ENCODE measurements around the gene PSME4. TPM values are rescaled to one million over a fixed set of nuclear protein-coding genes. Genes with fewer than 3 reads are reported as not detected.
"Not testable (repeated sequence)": the region's sequence is repeated elsewhere in the genome, so short reads cannot be mapped to it uniquely, and the experiment has no call there.

PSME4 gene
- total RNA-seq, 2 donors from 2014 or later = 37.8 to 73.1 TPM

DNA sequence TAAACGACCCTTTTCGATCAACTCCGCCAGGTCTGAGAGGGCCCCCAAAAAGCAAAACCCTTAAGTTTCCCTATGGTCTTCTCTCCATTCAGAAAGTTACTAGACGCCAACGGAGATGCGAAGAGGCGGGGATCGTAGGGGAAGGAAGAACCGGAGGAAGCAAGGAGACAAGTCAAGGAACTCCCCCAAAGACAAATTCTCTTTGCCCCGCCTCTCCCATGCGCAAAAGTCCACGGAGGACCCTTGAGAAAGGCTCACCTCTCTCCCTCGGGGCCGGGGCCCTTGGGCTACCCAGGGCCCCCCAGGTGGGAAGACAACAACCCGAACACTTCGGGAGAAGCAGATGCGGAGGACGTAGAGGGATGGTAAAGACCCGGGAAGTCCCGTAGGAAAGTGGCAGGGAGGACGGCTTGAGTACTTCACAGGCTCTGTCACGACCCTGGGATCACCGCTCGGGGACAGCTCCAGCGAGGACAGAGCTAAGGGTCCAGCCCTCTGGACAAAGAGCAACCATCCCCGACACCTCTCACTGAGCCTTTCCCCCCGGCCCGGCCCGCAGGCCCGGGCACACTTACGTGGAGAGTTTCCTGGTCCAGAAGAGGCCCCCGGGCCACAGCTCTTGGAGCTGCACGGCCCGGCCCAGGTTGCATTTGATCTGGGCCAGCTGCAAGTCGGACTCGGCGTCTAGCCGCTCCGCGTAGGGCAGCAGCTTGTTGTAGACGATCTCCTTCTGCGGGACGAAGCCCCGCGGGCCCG lies 647 bp downstream of the PSME4 start:
- intact Hi-C loops (cut with DNase I) = loop anchor here in 1 of 2 donors (2.0 to 10.0 kb wide), 2 partner anchors 73 to 115 kb away; no protein-coding TSS in a partner anchor
- peak; percentile 35 to 62 for ATAC-seq
- DNase-seq = peak; percentile 43

- intact Hi-C loops (cut with DNase I) = loop anchor here in 1 of 2 donors (10.0 kb wide), 1 partner anchor 115 kb away; no protein-coding TSS in a partner anchor
- ATAC-seq = peak in 1 of 2 donors; percentile 27
- no peak for DNase-seq
Measured at GRCh38 chr2:53969285-53969967, 1.4 kb downstream of the PSME4 start.

- ATAC-seq = no peak
- intact Hi-C loops (cut with DNase I) = loop anchor here in 1 of 2 donors (10.0 kb wide), 1 partner anchor 120 kb away; no protein-coding TSS in a partner anchor
- no peak for DNase-seq
Measured at GRCh38 chr2:53964987-53965687, 5.7 kb downstream of the PSME4 start.

GRCh38 chr2:53964257-53964952 lies 6.4 kb downstream of the PSME4 start:
- intact Hi-C loops (cut with DNase I) = loop anchor here in 1 of 2 donors (10.0 kb wide), 1 partner anchor 120 kb away; no protein-coding TSS in a partner anchor
- ATAC-seq (no peak), DNase-seq (no peak)

GRCh38 chr2:53961478-53962216 lies 9.1 kb downstream of the PSME4 start:
- peak in 1 of 2 donors; percentile 36 for ATAC-seq
- intact Hi-C loops (cut with DNase I) = loop anchor here in 1 of 2 donors (10.0 kb wide), 1 partner anchor 123 kb away; no protein-coding TSS in a partner anchor
- not testable (repeated sequence) for DNase-seq

DNA sequence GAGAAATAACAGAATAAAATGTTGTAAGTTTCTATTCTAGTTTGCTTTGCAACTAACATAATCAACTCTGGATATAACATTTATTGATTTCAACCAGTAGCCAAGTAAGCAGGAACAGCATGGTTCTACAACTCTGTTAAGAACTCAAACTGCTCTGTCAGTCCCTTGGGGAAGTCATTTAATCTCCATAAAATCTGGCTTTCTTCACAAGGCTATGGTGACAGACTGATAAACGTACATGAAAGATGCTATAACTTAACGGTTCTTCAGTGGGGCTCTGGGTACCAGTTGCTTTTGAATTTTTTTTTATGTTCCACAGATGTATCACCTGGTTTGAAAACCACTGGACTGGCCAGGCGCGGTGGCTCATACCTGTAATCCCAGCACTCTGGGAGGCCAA lies 10.3 kb downstream of the PSME4 start:
- no peak for ATAC-seq
- intact Hi-C loops (cut with DNase I) = loop anchor here in 1 of 2 donors (10.0 kb wide), 1 partner anchor 124 kb away; no protein-coding TSS in a partner anchor
- DNase-seq = no peak

- ATAC-seq = no peak
- no peak for DNase-seq
- intact Hi-C loops (cut with DNase I) = no loop called here
Measured at GRCh38 chr2:53958443-53958842, 12.3 kb downstream of the PSME4 start.

DNA sequence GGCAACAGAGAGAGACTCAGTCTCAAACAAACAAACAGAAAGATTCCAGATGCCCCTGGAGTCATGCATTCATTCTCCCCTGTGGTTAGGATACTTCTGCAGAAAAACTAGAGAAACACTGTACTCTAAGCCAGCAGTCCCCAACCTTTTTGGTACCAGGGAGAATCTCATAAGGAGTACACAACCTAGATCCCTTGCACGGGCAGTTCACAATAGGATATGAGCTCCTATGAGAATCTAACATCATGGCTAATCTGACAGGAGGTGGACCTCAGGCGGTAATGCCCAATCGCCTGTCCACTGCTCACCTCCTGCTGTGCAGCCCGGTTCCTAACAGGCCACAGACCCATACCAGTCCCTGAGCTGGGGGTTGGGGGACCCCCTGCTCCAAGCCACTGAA lies 18.3 kb downstream of the PSME4 start:
- no peak for ATAC-seq
- intact Hi-C loops (cut with DNase I) = no loop called here
- DNase-seq = no peak

GRCh38 chr2:53949457-53949856 lies 21.3 kb downstream of the PSME4 start:
- DNase-seq = no peak
- intact Hi-C loops (cut with DNase I) = no loop called here
- ATAC-seq = no peak

DNA sequence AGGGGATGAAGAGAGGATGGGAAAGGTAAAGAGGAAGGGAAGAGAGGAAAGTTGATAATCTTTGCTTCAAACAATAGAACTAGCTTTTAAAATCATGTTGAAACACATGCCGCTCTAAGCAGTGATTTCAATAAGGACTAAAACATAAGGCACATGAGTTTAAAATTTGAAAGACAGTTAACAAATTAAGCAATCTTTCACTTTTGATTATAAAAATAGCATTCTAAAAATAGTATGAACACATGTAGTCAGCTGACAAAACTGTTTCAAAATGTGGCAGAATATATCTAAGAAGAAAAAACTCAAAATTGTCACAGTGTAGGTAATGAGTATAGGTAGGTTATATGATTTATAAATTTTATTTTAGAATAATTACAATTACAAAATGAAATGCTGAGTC lies 25.3 kb downstream of the PSME4 start:
- ATAC-seq (peak in 1 of 2 donors; percentile 15), DNase-seq (no peak)
- intact Hi-C loops (cut with DNase I) = no loop called here

DNA sequence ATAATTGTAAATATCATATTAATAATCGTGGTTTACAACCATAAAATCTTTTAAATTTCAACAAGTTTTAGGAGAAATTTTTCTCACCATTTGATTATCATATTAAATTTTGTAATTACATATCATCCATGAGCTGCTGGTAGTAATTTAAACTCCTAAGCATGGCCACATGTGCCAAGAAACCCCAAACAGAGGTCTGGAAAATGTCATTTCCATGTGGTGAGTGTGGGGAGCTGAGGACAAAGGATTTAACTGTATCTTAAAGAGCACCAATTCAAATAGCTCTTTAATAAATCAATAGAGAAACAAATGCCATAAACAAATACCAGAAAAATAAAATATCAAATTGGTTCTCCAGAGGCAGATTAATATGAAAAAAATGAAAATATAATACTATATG lies 26.3 kb downstream of the PSME4 start:
- DNase-seq (no peak), ATAC-seq (no peak)
- intact Hi-C loops (cut with DNase I) = no loop called here

DNA sequence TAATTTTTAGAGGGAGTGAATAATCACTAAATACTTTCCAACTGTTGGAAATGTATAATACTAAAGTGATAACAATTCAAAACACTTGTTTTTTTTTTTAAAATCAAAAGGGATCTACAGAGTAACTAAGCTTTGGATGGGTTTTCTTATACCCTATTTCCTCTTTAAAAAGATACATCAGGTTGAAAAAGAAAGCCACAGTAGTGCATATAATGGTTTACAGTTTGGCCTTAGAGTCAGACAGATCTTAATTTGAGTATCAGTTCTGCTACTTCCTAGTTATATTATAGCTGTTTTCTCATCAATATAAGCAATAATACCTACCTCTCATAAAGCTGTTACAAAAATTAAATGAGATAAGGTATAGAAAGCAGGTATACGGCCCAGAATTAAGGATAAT lies 28.5 kb downstream of the PSME4 start:
- ATAC-seq = no peak
- intact Hi-C loops (cut with DNase I) = no loop called here

GRCh38 chr2:53941749-53942148 lies 29.0 kb downstream of the PSME4 start:
- no peak for DNase-seq
- no peak for ATAC-seq
- intact Hi-C loops (cut with DNase I) = no loop called here

More for the DNA sequence above, 28.5 kb downstream of the PSME4 start:
- no peak for DNase-seq

GRCh38 chr2:53939656-53940055 lies 31.1 kb downstream of the PSME4 start:
- ATAC-seq (no peak), DNase-seq (no peak)
- intact Hi-C loops (cut with DNase I) = loop anchor here in 1 of 2 donors (10.0 kb wide), 1 partner anchor 55 kb away; no protein-coding TSS in a partner anchor

DNA sequence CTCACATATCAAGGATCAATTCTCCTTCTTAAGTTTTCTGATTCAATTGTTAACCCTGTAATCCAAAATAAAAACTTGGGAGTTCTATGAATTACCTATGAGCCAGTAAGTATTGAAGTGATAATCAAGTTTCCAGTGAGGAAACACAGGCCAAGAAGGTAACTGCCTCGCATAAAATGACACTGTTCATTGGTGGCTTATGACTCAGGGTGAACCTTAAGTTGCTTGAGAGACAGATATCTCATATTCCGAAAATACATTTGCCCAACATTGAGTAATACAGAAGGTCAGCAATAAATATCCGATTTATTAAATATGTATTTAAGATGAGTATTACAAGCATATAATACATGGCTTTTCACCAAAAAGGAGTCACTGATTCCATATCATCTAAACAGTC lies 31.9 kb downstream of the PSME4 start:
- intact Hi-C loops (cut with DNase I) = loop anchor here in 1 of 2 donors (10.0 kb wide), 1 partner anchor 54 kb away; no protein-coding TSS in a partner anchor
- ATAC-seq = no peak
- no peak for DNase-seq

- no peak for ATAC-seq
- intact Hi-C loops (cut with DNase I) = loop anchor here in 1 of 2 donors (10.0 kb wide), 1 partner anchor 49 kb away; no protein-coding TSS in a partner anchor
- DNase-seq = no peak
Measured at GRCh38 chr2:53933329-53933728, 37.5 kb downstream of the PSME4 start.

GRCh38 chr2:53926321-53926720 lies 44.5 kb downstream of the PSME4 start:
- intact Hi-C loops (cut with DNase I); DNase-seq; ATAC-seq: not testable (repeated sequence)

DNA sequence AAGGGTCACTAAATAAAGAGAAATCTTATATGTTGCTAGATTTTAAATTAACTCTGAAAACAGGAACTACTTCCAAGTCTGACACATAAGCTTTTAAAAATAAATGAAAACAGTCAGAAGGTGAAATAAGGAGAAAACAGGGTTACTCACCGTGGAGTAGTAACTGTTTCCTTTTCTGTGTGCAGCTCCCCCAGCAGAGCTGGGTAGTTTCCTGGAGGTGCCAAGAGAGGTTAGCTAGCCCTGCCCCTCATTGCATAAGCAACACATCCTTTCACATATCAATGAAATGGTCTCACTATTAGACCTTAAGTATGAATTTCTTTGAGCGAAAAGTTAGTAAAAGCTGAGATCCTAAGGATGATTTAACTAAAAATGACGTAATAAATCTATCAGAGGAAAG lies 57.1 kb downstream of the PSME4 start:
- no peak for ATAC-seq
- intact Hi-C loops (cut with DNase I) = no loop called here
- no peak for DNase-seq
